Effector CD4-positive, alpha-beta T cell (primary cell): ENCODE measurements around the gene WDR11.

Source experiments
- DNase-seq: peaks from one replicate; pipeline ENCODE4 v3.0.0-alpha.2; 2020

WDR11 gene

GRCh38 chr10:120946497-120946896 is 95.3 kb downstream of the WDR11 start:
- DNase-seq = no peak

GRCh38 chr10:120948889-120949608 is 97.9 kb downstream of the WDR11 start:
- DNase-seq = peak; percentile 11

DNA sequence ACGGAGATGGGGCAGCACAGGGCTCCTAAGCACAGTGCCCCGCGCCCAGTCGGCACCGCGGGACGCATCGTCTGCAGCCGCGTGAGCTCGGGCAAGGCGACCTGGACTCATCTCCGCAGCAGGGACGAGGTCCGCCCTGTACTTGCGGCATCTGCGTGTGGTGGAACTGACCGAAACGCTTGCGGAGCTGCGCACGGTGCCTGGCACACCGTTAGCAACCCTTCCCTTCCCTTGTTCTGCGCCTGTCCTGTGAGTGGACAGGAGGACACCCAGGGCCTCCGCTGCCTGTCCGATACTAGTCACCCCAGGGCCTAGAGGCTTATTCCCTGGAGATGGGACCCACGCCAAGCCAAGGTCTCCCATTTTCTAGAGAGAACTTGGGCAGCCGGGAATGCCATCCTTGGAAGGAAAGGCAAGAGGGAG is 98.5 kb downstream of the WDR11 start:
- no peak for DNase-seq

DNA sequence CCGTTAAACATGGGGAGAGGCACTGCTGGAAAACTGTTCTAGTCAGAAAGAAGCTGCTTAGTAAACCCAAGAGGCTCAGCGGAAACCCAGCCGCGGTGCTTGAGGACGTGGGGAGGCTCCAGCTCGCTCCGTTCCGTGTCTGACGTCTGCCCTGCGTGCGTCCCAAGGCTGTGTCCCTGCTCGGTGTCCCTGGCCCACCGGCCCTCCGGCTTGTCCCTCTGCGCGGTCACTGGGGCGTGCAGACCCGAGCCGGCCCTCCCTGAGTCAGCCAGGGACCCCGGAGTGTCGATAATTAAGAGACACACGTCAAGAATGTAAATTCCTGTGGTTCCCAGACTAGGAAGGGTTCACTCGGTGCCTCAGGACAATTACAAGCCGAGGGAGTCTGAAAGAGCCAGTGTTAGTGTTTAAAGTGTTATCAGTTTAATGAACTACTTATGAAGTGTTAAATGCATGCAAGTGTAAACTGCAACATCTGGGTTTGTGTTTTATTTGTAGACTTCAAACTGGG is 98.9 kb downstream of the WDR11 start:
- DNase-seq = no peak

GRCh38 chr10:120951288-120951687 is 100.1 kb downstream of the WDR11 start:
- no peak for DNase-seq

DNA sequence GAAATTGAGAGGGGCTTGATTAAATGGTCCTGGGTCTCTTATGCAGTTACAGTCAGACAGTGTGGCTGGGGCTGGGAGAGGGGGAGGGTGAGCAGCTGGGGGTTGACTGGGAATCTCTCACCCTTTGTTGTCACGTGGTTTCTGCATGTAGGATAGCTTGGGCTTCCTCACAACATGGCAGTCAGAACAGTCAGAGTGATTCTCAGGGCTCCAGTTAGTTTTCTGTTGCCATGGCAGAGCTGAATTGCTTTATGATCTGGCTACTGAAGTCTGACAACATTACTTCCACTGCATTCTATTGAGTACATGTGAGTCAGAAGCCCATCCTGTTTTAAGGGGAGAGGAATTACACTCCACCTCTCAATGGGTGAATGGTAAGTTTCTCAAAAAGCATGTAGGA is 102.7 kb downstream of the WDR11 start:
- DNase-seq = no peak
